Naive B cell (primary cell): ENCODE results near the gene PPP2R5C. TPM values are rescaled to one million over a fixed set of nuclear protein-coding genes. Genes with fewer than 3 reads are reported as not detected.

Experiments
- ATAC-seq, 2 donors: fragments of 150-1000 bp; cut with Tn5 transposase; 2 replicates each; pipeline ENCODE4 v1.10.0; 2021; ENCODE audit warnings: low read depth in 2 of 2, mild to moderate bottlenecking in 2 of 2, moderate library complexity in 2 of 2
- DNase-seq: peaks from one replicate; pipeline ENCODE4 v3.0.0; 2022
- H3K27ac Mint-ChIP-seq, 6 donors: one replicate each; pipeline ENCODE4 v1.8.0; 2020 to 2022; ENCODE audit warnings: mild to moderate bottlenecking in 6 of 6, mixed read lengths in 6 of 6, moderate library complexity in 5 of 6, inconsistent platforms in 2 of 6
- H3K27me3 Mint-ChIP-seq, 3 donors: one replicate each; pipeline ENCODE4 v1.8.0; 2021 to 2022; ENCODE audit warnings: mixed read lengths in 3 of 3, mild to moderate bottlenecking in 1 of 3
- H3K36me3 Mint-ChIP-seq, 2 donors: one replicate each; pipeline ENCODE4 v1.8.0; 2020 to 2022; ENCODE audit warnings: mixed read lengths in 2 of 2, inconsistent platforms in 1 of 2, mild to moderate bottlenecking in 1 of 2
- H3K4me1 Mint-ChIP-seq, 3 donors: one replicate each; pipeline ENCODE4 v1.8.0; 2020 to 2022; ENCODE audit warnings: mixed read lengths in 3 of 3, inconsistent platforms in 1 of 3, mild to moderate bottlenecking in 1 of 3, moderate library complexity in 1 of 3
- H3K4me3 Mint-ChIP-seq, 8 donors: one replicate each; pipeline ENCODE4 v1.8.0; 2020 to 2022; ENCODE audit warnings: mild to moderate bottlenecking in 8 of 8, mixed read lengths in 8 of 8, moderate library complexity in 8 of 8, inconsistent platforms in 2 of 8
- H3K9me3 Mint-ChIP-seq, 7 donors: one replicate each; pipeline ENCODE4 v1.8.0; 2020 to 2022; ENCODE audit warnings: mixed read lengths in 7 of 7, mild to moderate bottlenecking in 5 of 7, inconsistent platforms in 2 of 7, moderate library complexity in 1 of 7
- polyA plus RNA-seq, 6 donors: library from polyadenylated mRNA; unstranded; fragments of 300-500 nt; fragmentation: Illumina TruSeq; gene quantifications; one replicate each; pipeline ENCODE4 v1.2.3, GENCODE V29; 2021; ENCODE audit warnings: low read depth in 6 of 6

PPP2R5C gene
- polyA plus RNA-seq, 6 donors from 2014 or later = 64.5 to 117 (median 92.9) TPM

- Mint-ChIP-seq H3K4me3 (peak overlapping the region in 1 of 8 donors; percentile 0), H3K4me1 (peaks cover 0 to 4% (median 2%) of the 10 kb centered on the region in 3 donors), H3K36me3 (peaks cover 11 to 23% of the 10 kb centered on the region in 2 donors), H3K9me3 (no peaks in the 10 kb centered on the region), H3K27me3 (no peaks in the 10 kb centered on the region), H3K27ac (peak overlapping the region in 1 of 6 donors; percentile 31)
- ATAC-seq (no peak), DNase-seq (no peak)
These were observed 148.0 kb downstream of the PPP2R5C start for GRCh38 chr14:101909371-101910096.

- Mint-ChIP-seq H3K36me3 (peaks cover 10 to 14% of the 10 kb centered on the region in 2 donors), H3K4me1 (peaks cover 0 to 9% (median 4%) of the 10 kb centered on the region in 3 donors), H3K27me3 (no peaks in the 10 kb centered on the region), H3K4me3 (no peak overlapping the region), H3K27ac (peak overlapping the region in 1 of 6 donors; percentile 18), H3K9me3 (no peaks in the 10 kb centered on the region)
- no peak for DNase-seq
- ATAC-seq = no peak
These were observed 151.3 kb downstream of the PPP2R5C start for GRCh38 chr14:101912841-101913240.

GRCh38 chr14:101914083-101914482, 152.6 kb downstream of the PPP2R5C start:
- Mint-ChIP-seq H3K27ac (peak overlapping the region in 2 of 6 donors; percentile 33 to 81), H3K27me3 (no peaks in the 10 kb centered on the region), H3K36me3 (peaks cover 10 to 14% of the 10 kb centered on the region in 2 donors), H3K4me1 (peaks cover 0 to 9% (median 4%) of the 10 kb centered on the region in 3 donors), H3K4me3 (no peak overlapping the region), H3K9me3 (no peaks in the 10 kb centered on the region)
- DNase-seq (no peak), ATAC-seq (no peak)

- H3K36me3 Mint-ChIP-seq = peaks cover 10 to 12% of the 10 kb centered on the region in 2 donors
- no peaks in the 10 kb centered on the region for H3K27me3 Mint-ChIP-seq
- no peak overlapping the region for H3K4me3 Mint-ChIP-seq
- H3K4me1 Mint-ChIP-seq = peaks cover 0 to 9% (median 4%) of the 10 kb centered on the region in 3 donors
- DNase-seq (no peak), ATAC-seq (no peak)
- H3K27ac Mint-ChIP-seq = peak overlapping the region in 3 of 6 donors; percentile 53 to 73 (median 57)
- no peaks in the 10 kb centered on the region for H3K9me3 Mint-ChIP-seq
These were observed 154.6 kb downstream of the PPP2R5C start for GRCh38 chr14:101915871-101916815.

- DNase-seq (no peak), ATAC-seq (no peak)
- Mint-ChIP-seq H3K27ac (peak overlapping the region in 5 of 6 donors; percentile 34 to 97 (median 66)), H3K36me3 (peaks cover 15% of the 10 kb centered on the region in 2 donors), H3K4me3 (no peak overlapping the region), H3K9me3 (no peaks in the 10 kb centered on the region), H3K27me3 (no peaks in the 10 kb centered on the region), H3K4me1 (peaks cover 0 to 13% (median 4%) of the 10 kb centered on the region in 3 donors)
These were observed 155.4 kb downstream of the PPP2R5C start for GRCh38 chr14:101916816-101917412.

DNA sequence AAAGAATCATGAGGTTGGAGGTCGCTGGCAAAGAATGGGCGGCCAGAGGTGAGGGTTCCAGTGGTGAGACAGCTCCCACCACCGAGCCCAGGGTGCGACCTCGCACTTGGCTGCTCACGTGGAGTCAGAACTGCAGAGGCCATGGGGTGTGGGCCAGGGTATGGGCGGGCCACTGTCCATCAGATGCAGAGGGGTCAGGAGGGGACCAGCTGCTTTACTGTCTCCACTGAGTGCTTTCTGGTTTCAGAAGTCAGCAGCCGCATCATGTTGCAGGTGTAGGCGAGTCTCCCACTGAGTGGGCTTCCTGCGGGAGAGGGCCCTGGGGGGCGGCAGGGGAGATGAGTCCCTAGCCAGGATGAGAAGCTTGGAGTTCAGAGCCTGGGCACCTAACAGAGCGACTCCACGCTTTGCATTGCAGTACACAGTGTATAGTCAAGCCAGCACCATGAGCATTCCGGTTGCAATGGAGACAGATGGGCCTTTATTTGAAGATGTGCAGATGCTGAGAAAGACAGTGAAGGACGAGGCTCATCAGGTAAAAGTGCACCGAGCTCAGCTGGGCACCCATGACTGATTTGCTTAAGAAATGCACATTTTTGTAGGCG, 156.0 kb downstream of the PPP2R5C start:
- peak overlapping the region in 5 of 6 donors; percentile 34 to 97 (median 66) for H3K27ac Mint-ChIP-seq
- DNase-seq (no peak), ATAC-seq (no peak)
- no peaks in the 10 kb centered on the region for H3K27me3 Mint-ChIP-seq
- H3K4me3 Mint-ChIP-seq = no peak overlapping the region
- H3K9me3 Mint-ChIP-seq = no peaks in the 10 kb centered on the region
- peaks cover 0 to 13% (median 4%) of the 10 kb centered on the region in 3 donors for H3K4me1 Mint-ChIP-seq
- peaks cover 10 to 18% of the 10 kb centered on the region in 2 donors for H3K36me3 Mint-ChIP-seq

DNA sequence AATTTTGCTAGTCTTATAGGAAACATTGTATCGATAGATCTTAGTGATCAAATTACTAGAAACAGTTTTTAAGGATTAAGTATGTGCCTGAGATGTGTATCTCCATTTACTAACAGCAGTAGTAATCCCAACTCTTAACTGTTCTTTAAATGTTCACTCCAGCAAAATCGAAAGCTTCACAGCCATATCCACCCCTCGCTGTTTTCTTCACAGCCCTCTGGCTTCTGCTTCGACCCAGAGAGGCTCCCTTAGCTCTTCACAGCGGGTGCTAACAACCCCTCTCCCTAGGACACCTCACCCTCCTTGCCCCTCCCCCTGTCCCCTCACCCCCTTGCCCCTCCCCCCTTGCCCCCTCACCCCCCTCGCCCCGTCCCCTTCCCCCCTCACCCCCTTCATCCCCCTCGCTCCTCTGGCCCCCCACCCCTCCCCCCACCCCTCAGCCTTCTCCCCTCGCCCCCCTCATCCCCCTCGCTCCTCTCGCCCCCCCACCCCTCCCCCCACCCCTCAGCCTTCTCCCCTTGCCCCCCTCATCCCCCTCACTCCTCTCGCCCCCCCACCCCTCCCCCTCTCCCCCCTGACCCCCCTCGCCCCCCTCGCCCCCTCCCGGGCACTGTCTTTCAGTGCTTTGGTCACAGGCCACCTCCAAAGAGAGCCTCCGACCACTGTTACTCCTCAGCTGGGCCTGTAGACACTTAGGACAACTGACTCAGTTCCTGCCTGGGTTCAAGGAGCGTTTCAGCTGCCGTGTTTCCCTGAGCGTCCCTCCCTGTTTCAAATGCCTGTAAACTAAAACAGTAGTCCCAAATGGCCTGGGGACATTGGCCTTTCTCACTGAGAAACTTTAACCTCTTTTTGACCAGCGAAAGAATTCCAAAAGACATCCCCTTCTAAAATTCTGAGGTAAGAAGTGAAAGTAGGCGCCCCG, 156.8 kb downstream of the PPP2R5C start:
- peak overlapping the region in 1 of 6 donors; percentile 59 for H3K27ac Mint-ChIP-seq
- peaks cover 0 to 13% (median 4%) of the 10 kb centered on the region in 3 donors for H3K4me1 Mint-ChIP-seq
- ATAC-seq = no peak
- H3K36me3 Mint-ChIP-seq = peaks cover 8 to 18% of the 10 kb centered on the region in 2 donors
- no peak overlapping the region for H3K4me3 Mint-ChIP-seq
- H3K9me3 Mint-ChIP-seq = no peaks in the 10 kb centered on the region
- no peak for DNase-seq
- H3K27me3 Mint-ChIP-seq = no peaks in the 10 kb centered on the region

GRCh38 chr14:101920271-101920670, 158.8 kb downstream of the PPP2R5C start:
- Mint-ChIP-seq H3K36me3 (peaks cover 8 to 18% of the 10 kb centered on the region in 2 donors), H3K4me1 (peaks cover 0 to 13% (median 2%) of the 10 kb centered on the region in 3 donors), H3K4me3 (no peak overlapping the region), H3K27me3 (no peaks in the 10 kb centered on the region), H3K9me3 (no peaks in the 10 kb centered on the region), H3K27ac (peak overlapping the region in 1 of 6 donors; percentile 58)
- DNase-seq (no peak), ATAC-seq (no peak)

DNA sequence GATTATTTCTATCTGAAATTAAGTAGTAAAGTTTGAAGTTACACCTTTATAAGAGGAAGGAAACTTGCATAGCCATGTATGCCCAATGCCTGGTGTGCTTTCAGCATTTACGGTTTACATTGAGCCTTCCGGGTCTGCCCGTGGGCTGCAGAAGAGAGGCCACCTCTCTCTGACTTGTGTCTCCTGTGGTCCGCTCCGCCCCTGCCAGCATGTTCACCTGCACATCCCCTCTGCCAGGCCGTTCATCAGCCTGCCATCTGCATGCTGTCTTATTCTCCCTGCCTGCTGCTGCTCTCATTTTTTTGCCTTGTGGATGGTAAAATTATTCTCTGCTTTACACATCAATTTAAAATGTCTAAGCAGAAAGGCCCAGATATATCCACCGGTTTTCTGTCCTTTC, 161.4 kb downstream of the PPP2R5C start:
- Mint-ChIP-seq H3K9me3 (no peaks in the 10 kb centered on the region), H3K4me3 (no peak overlapping the region), H3K27ac (peak overlapping the region in 2 of 6 donors; percentile 73 to 74), H3K27me3 (no peaks in the 10 kb centered on the region), H3K36me3 (peaks cover 8% of the 10 kb centered on the region in 2 donors), H3K4me1 (peaks cover 0 to 4% (median 0%) of the 10 kb centered on the region in 3 donors)
- ATAC-seq = no peak
- no peak for DNase-seq

GRCh38 chr14:101925152-101925551, 163.6 kb downstream of the PPP2R5C start:
- DNase-seq (no peak), ATAC-seq (no peak)
- Mint-ChIP-seq H3K36me3 (peaks cover 8% of the 10 kb centered on the region in 2 donors), H3K27ac (no peak overlapping the region), H3K4me1 (peaks cover 0 to 4% (median 0%) of the 10 kb centered on the region in 3 donors), H3K27me3 (no peaks in the 10 kb centered on the region), H3K4me3 (no peak overlapping the region), H3K9me3 (no peaks in the 10 kb centered on the region)

GRCh38 chr14:101926085-101926484, 164.6 kb downstream of the PPP2R5C start:
- H3K27me3 Mint-ChIP-seq = no peaks in the 10 kb centered on the region
- H3K9me3 Mint-ChIP-seq = no peaks in the 10 kb centered on the region
- H3K4me3 Mint-ChIP-seq = no peak overlapping the region
- ATAC-seq (no peak), DNase-seq (no peak)
- H3K27ac Mint-ChIP-seq = no peak overlapping the region
- peaks cover 5 to 8% of the 10 kb centered on the region in 2 donors for H3K36me3 Mint-ChIP-seq
- H3K4me1 Mint-ChIP-seq = peaks cover 0 to 4% (median 0%) of the 10 kb centered on the region in 3 donors

GRCh38 chr14:101926620-101927019, 165.1 kb downstream of the PPP2R5C start:
- DNase-seq = no peak
- Mint-ChIP-seq H3K4me1 (peaks cover 0 to 4% (median 0%) of the 10 kb centered on the region in 3 donors), H3K27ac (peak overlapping the region in 1 of 6 donors; percentile 53), H3K36me3 (peaks cover 4 to 6% of the 10 kb centered on the region in 2 donors), H3K9me3 (no peaks in the 10 kb centered on the region), H3K27me3 (no peaks in the 10 kb centered on the region), H3K4me3 (no peak overlapping the region)
- ATAC-seq = no peak
